Transverse colon (tissue), 4 donors: Measurements from ENCODE around the gene PLA2G12B. TPM values are rescaled to one million over a fixed set of nuclear protein-coding genes. Genes with fewer than 3 reads are reported as not detected.

Experiments used
- DNase-seq: peaks from one replicate; pipeline ENCODE4 v3.0.0-alpha.2; 2019
- H3K27ac ChIP-seq, 4 donors: fragments of 200-600 bp; sonication (generic); 2 replicates each; pipeline ENCODE4 v1.5.1; 2016 to 2018; ENCODE audit warnings: inconsistent platforms in 4 of 4
- H3K27me3 ChIP-seq: fragments of 200-600 bp; sonication (generic); 2 replicates; pipeline ENCODE4 v1.5.1; 2017; ENCODE audit warnings: inconsistent platforms
- H3K36me3 ChIP-seq, 4 donors: fragments of 200-600 bp; sonication (generic); 2 replicates each; pipeline ENCODE4 v1.5.1; 2017 to 2019; ENCODE audit warnings: inconsistent platforms in 4 of 4
- H3K4me1 ChIP-seq, 4 donors: fragments of 200-600 bp; sonication (generic); 2 replicates each; pipeline ENCODE4 v1.5.1; 2017 to 2020; ENCODE audit warnings: inconsistent platforms in 4 of 4
- H3K4me3 ChIP-seq, 4 donors: fragments of 200-600 bp; sonication (generic); 1 replicate in 1 of 4; 2 replicates in 3 of 4; pipeline versions ENCODE4 v1.5.1 to v1.6.1; 2017 to 2019; ENCODE audit warnings: inconsistent platforms in 4 of 4
- H3K9me3 ChIP-seq, 2 donors: fragments of 200-600 bp; sonication (generic); 2 replicates each; pipeline ENCODE4 v1.5.1; 2017 to 2019; ENCODE audit warnings: inconsistent platforms in 2 of 2
- CTCF ChIP-seq, 5 experiments: fragments of 200-600 bp in 3 of 5; fragments of 450-650 bp in 2 of 5; sonication (generic) in 3 of 5; IDR thresholded peaks; 1 replicate in 2 of 5; 2 replicates in 3 of 5; pipeline ENCODE4 v1.5.1; 2016 to 2017; ENCODE audit warnings: antibody characterized with exemption in 5 of 5, inconsistent platforms in 3 of 5, mild to moderate bottlenecking in 2 of 5, moderate library complexity in 1 of 5
- EP300 ChIP-seq: sonication (generic); formaldehyde crosslinking; IDR thresholded peaks from one replicate; pipeline ENCODE4 v1.6.1; 2017; ENCODE audit warnings: antibody characterized with exemption, low read depth
- POLR2A ChIP-seq: fragments of 450-650 bp; IDR thresholded peaks from one replicate; pipeline ENCODE4 v1.6.1; 2016; ENCODE audit warnings: antibody characterized with exemption, mild to moderate bottlenecking, moderate library complexity
- POLR2AphosphoS5 ChIP-seq, 3 donors: sonication (generic); formaldehyde crosslinking; IDR thresholded peaks; one replicate each; pipeline ENCODE4 v1.6.1; 2016; ENCODE audit warnings: antibody characterized with exemption in 3 of 3
- WGBS, 2 donors: methylation state at CpG; one replicate each; pipeline ENCODE4 v1.1.5; 2018; ENCODE audit warnings: low coverage in 1 of 2; 5-methylcytosine and 5-hydroxymethylcytosine counted together
- in situ Hi-C, 4 donors: fragments of 200-750 bp; cut with MboI; loops; one replicate each; pipeline versions ENCODE4 v1.15.0 to v1.15.1; 2017; ENCODE audit warnings: low sequenced_read_pairs in 3 of 4, low pct_ligation_motif_present in 1 of 4, low pct_unique_long_range_greater_than_20kb in 1 of 4
- intact Hi-C: fragments of 100-400 bp; cut with DNase I; formaldehyde crosslinking; loops from one replicate; pipeline ENCODE4 v1.15.1; 2023; ENCODE audit warnings: low total_unique reads
- total RNA-seq, 4 donors: library from RNA; depleted of rRNA; stranded (reverse); fragments of >200 nt; gene quantifications; one replicate each; pipeline ENCODE4 v1.1.0, GENCODE V29; 2016

The PLA2G12B gene
- total RNA-seq, 4 donors from 2014 or later, result 8.9 to 29.2 (median 12.0) TPM; not detected in 1

GRCh38 chr10:72885953-72886352 lies 68.7 kb downstream of the PLA2G12B start:
- intact Hi-C loops, result no loop called here
- no peaks in the 10 kb centered on the region for H3K27me3 ChIP-seq
- no peak overlapping the region for H3K27ac ChIP-seq
- WGBS, 2 donors, result 86% methylated on average over 2 of the region's 2 CpGs
- no peak overlapping the region for H3K4me3 ChIP-seq
- TF ChIP-seq POLR2AphosphoS5 (IDR thresholded peaks at IDR 0.05), result no peak
- no peak for TF ChIP-seq EP300
- no peak for TF ChIP-seq POLR2A
- TF ChIP-seq CTCF (IDR thresholded peaks at IDR 0.05), result no peak
- H3K9me3 ChIP-seq, result no peaks in the 10 kb centered on the region
- DNase-seq, result no peak
- peaks cover 0 to 22% (median 6%) of the 10 kb centered on the region in 4 donors for H3K36me3 ChIP-seq
- no peaks in the 10 kb centered on the region for H3K4me1 ChIP-seq
- in situ Hi-C loops, result no loop called here

Other genes starting within 250 kb of the PLA2G12B start
- gene OIT3, start 61.1 kb downstream of the PLA2G12B start, total RNA-seq, result 1 to 10 TPM in 1 of 4 donors, under 1 TPM in 2, not detected in 1; 0.16 to 1.2 (median 0.27) TPM
- gene P4HA1, start 142.1 kb upstream of the PLA2G12B start, total RNA-seq, result 10 to 100 TPM; 10.5 to 28.6 (median 14.4) TPM
- 10 to 100 TPM in 1 of 4 donors, 1 to 10 TPM in 2, under 1 TPM in 1; 1.00 to 25.1 (median 4.6) TPM for gene NUDT13, start 155.6 kb upstream of the PLA2G12B start, total RNA-seq
- 10 to 100 TPM in 3 of 4 donors, 1 to 10 TPM in 1; 6.4 to 27.0 (median 24.7) TPM for gene ECD, start 213.2 kb upstream of the PLA2G12B start, total RNA-seq
- gene FAM149B1, start 213.3 kb upstream of the PLA2G12B start, total RNA-seq, result 10 to 100 TPM in 3 of 4 donors, 1 to 10 TPM in 1; 9.7 to 32.0 (median 17.3) TPM